C4-2B (cell line): ENCODE data around the gene ZNF592.

Experiments used
- CTCF ChIP-seq: fragments of 450-650 bp; conservative IDR thresholded peaks from 2 replicates; pipeline ENCODE4 v1.5.1; 2017; ENCODE audit warnings: mild to moderate bottlenecking
- ZFX ChIP-seq: fragments of 450-650 bp; IDR thresholded peaks from 2 replicates; pipeline ENCODE4 v1.6.1; 2017

DNA sequence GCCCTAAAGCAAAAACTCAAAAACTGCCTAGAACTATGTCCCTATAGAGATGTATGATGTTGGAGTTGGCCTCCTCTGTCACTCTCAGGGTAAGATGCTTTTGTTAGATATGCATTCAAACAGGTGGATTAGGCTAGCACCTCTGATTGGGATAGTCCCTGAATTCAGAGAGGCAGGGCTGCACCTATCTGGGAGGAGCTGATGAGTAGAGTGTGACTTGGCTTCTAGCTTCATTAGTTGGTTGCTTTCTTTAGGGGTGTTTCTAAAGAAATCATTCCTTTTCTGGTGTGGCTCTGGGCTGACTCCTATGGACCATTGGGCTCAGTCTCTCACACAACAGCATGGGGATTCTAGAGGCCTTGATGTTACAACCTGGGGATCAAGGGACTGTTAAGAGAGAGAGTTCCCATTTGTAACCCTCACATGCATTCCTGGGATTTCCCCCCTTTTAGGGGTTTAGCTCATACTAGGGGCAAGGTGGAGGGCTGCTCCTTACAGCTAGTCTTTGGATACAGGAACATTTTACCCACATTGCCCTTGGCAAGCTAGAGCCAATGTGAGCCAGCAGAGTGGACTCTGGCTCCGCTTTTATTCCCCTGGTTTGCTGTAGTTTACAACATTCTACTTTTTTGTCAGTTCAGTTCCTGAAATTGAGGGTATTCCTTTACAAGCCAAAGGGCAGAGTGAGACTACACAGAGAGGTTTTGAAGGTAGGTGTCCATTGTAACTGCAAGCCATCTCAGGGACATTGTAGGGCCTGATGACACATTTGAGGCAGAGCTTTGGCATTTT, 7.5 kb downstream of the ZNF592 start:
- TF ChIP-seq CTCF (no peak), ZFX (no peak)
